Measurements from ENCODE around the gene TBC1D21. TPM values are rescaled to one million over a fixed set of nuclear protein-coding genes. Genes with fewer than 3 reads are reported as not detected.
"Not testable (repeated sequence)": the region's sequence is repeated elsewhere in the genome, so short reads cannot be mapped to it uniquely, and the experiment has no call there.

TBC1D21 gene
- total RNA-seq, 1 donor from 2014 or later: not detected

DNA sequence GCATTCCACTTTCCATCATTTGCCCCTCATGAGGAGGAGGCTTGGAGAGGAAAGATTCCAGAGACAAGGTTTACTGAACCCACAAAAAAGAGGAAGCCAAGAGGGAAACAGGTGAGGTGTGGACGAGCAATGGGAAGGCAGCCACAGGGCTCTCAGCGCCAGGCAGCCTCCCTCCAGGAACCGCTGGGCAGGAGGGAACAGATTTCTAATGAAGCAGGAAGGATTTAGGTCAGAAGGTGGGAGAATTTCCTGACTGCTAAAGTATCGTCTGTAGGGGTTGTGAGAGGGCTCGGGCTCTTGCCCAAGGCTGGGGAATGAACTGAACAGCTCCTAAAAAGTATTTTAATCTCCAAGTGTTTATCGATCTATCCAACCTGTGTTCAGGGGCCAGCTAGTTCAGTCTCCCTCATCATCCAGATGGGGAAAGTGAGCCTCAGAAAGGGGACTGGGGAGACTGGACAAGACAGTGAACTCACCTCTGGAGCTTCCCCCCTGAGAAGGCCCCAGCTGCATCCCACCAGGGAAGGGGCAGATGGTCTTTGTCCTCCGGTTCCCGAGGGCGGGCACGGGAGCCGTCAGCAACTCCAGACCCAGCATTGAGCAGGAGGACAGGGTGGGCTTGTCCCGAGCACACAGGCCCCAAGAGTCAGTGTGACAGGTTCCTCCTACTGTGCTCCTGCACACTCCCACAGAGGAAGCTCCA is 63.4 kb downstream of the TBC1D21 start:
- Mint-ChIP-seq H3K9me3 (ENCODE audit: unreplicated experiment) (no peaks in the 10 kb centered on the region), H3K36me3 (ENCODE audit: low read depth, unreplicated experiment) (peaks cover 21% of the 10 kb centered on the region), H3K4me3 (ENCODE audit: unreplicated experiment) (peak overlapping the region; percentile 75), H3K27ac (ENCODE audit: unreplicated experiment) (peak overlapping the region; percentile 92), H3K4me1 (ENCODE audit: unreplicated experiment) (peaks cover 83% of the 10 kb centered on the region), H3K27me3 (ENCODE audit: unreplicated experiment) (peaks cover 6% of the 10 kb centered on the region)
- no peak for DNase-seq (ENCODE audit: low spot score)
- TF ChIP-seq, protein P1, sequence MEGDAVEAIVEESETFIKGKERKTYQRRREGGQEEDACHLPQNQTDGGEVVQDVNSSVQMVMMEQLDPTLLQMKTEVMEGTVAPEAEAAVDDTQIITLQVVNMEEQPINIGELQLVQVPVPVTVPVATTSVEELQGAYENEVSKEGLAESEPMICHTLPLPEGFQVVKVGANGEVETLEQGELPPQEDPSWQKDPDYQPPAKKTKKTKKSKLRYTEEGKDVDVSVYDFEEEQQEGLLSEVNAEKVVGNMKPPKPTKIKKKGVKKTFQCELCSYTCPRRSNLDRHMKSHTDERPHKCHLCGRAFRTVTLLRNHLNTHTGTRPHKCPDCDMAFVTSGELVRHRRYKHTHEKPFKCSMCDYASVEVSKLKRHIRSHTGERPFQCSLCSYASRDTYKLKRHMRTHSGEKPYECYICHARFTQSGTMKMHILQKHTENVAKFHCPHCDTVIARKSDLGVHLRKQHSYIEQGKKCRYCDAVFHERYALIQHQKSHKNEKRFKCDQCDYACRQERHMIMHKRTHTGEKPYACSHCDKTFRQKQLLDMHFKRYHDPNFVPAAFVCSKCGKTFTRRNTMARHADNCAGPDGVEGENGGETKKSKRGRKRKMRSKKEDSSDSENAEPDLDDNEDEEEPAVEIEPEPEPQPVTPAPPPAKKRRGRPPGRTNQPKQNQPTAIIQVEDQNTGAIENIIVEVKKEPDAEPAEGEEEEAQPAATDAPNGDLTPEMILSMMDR (IDR thresholded peaks at IDR 0.05; ENCODE audit: unreplicated experiment): no peak

DNA sequence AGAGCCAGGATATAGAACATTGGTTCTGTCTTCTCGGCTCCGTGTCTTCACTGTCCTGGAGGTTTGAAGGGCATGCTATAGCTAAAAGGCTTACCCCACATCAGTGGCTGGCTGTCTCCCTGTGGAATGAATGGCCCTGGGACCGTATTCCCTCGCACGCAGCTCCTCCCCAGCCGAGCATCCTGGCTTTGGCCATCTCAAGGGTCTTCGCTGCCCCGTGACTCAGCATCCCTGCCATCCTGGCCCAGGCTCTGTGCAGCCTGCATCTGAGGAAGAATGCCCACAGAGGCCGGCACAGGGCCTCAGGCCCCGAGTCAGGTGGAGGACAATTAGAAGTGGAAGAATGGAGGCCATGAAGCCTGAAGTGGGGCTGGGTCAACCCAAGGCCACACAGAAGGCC is 63.9 kb downstream of the TBC1D21 start:
- TF ChIP-seq, protein P1 (IDR thresholded peaks at IDR 0.05; ENCODE audit: unreplicated experiment): no peak
- no peak for DNase-seq (ENCODE audit: low spot score)
- Mint-ChIP-seq H3K4me3 (ENCODE audit: unreplicated experiment) (no peak overlapping the region), H3K27me3 (ENCODE audit: unreplicated experiment) (peaks cover 6% of the 10 kb centered on the region), H3K27ac (ENCODE audit: unreplicated experiment) (no peak overlapping the region), H3K9me3 (ENCODE audit: unreplicated experiment) (no peaks in the 10 kb centered on the region), H3K36me3 (ENCODE audit: low read depth, unreplicated experiment) (peaks cover 19% of the 10 kb centered on the region), H3K4me1 (ENCODE audit: unreplicated experiment) (peaks cover 79% of the 10 kb centered on the region)

DNA sequence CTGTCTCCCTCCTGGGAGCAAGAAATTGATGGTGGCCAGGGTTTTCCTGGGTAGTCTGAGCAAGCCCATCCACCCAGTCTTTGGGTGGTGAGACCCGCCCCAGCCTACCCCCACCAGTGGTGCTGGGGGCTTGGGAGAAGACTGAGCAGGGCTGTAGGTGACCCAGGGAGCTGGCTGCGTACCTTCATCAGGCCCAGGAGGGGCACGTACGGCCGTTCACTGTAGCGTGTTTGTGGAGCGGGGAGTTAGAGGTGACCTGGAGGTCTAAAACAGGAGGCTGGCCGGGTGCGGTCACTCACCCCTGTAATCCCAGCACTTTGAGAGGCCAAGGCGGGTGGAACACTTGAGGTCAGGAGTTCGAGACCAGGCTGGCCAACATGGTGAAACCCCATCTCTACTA is 64.4 kb downstream of the TBC1D21 start:
- Mint-ChIP-seq H3K9me3 (ENCODE audit: unreplicated experiment) (no peaks in the 10 kb centered on the region), H3K27me3 (ENCODE audit: unreplicated experiment) (peaks cover 6% of the 10 kb centered on the region), H3K36me3 (ENCODE audit: low read depth, unreplicated experiment) (peaks cover 14% of the 10 kb centered on the region), H3K4me3 (ENCODE audit: unreplicated experiment) (no peak overlapping the region), H3K4me1 (ENCODE audit: unreplicated experiment) (peaks cover 79% of the 10 kb centered on the region), H3K27ac (ENCODE audit: unreplicated experiment) (no peak overlapping the region)
- DNase-seq (ENCODE audit: low spot score): no peak
- TF ChIP-seq, protein P1 (IDR thresholded peaks at IDR 0.05; ENCODE audit: unreplicated experiment): no peak

DNA sequence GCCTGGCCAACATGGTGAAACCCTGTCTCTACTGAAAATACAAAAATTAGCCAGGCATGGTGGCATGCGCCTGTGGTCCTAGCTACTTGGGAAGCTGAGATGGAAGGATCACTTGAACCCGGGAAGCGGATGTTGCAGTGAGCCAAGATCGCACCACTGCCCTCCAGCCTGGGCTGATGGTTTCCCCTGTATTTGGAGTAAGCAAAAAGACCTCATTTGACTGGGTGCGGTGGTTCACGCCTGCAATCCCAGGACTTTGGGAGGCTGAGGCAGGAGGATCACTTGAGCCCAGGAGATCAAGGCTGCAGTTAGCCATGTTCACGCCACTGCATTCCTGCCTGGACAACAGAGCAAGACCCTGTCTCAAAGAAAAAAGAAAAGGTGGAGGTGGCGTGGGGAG is 65.2 kb downstream of the TBC1D21 start:
- not testable (repeated sequence) for H3K9me3 Mint-ChIP-seq (ENCODE audit: unreplicated experiment); H3K4me3 Mint-ChIP-seq (ENCODE audit: unreplicated experiment); DNase-seq (ENCODE audit: low spot score); H3K27ac Mint-ChIP-seq (ENCODE audit: unreplicated experiment); H3K27me3 Mint-ChIP-seq (ENCODE audit: unreplicated experiment)
- peaks cover 77% of the 10 kb centered on the region for H3K4me1 Mint-ChIP-seq (ENCODE audit: unreplicated experiment)
- H3K36me3 Mint-ChIP-seq (ENCODE audit: low read depth, unreplicated experiment): peaks cover 13% of the 10 kb centered on the region

Other genes with a start within 250 kb of the TBC1D21 start
- 223 TPM for gene NPTN, start 240.2 kb upstream of the TBC1D21 start, total RNA-seq (ENCODE audit: unreplicated experiment)
- gene CD276, start 189.2 kb upstream of the TBC1D21 start, total RNA-seq (ENCODE audit: unreplicated experiment): 552 TPM
- 4.8 TPM for gene INSYN1, start 120.2 kb upstream of the TBC1D21 start, total RNA-seq (ENCODE audit: unreplicated experiment)
- 156 TPM for gene LOXL1, start 52.9 kb downstream of the TBC1D21 start, total RNA-seq (ENCODE audit: unreplicated experiment)
- 14.3 TPM for gene STOML1, start 118.7 kb downstream of the TBC1D21 start, total RNA-seq (ENCODE audit: unreplicated experiment)
- 161 TPM for gene PML, start 121.2 kb downstream of the TBC1D21 start, total RNA-seq (ENCODE audit: unreplicated experiment)
- 0.85 TPM for gene GOLGA6A, start 209.0 kb downstream of the TBC1D21 start, total RNA-seq (ENCODE audit: unreplicated experiment)

Measured in endothelial cell (in vitro differentiated cells).